ENCODE data around the gene IFNA6.
"Not testable (repeated sequence)": the region's sequence is repeated elsewhere in the genome, so short reads cannot be mapped to it uniquely, and the experiment has no call there.

- TF ChIP-seq CTCF (IDR thresholded peaks at IDR 0.05; ENCODE audit: poor library complexity, severe bottlenecking); MXI1 (conservative IDR thresholded peaks at IDR 0.05; ENCODE audit: poor library complexity, severe bottlenecking); TAF1 (IDR thresholded peaks at IDR 0.05; ENCODE audit: low read depth); POLR2AphosphoS5 (IDR thresholded peaks at IDR 0.05); EP300 (conservative IDR thresholded peaks at IDR 0.05; ENCODE audit: poor library complexity, severe bottlenecking); RAD21 (conservative IDR thresholded peaks at IDR 0.05); EZH2 (IDR thresholded peaks at IDR 0.05; ENCODE audit: borderline replicate concordance, insufficient read depth, low read length, poor library complexity, severe bottlenecking); SMC3 (conservative IDR thresholded peaks at IDR 0.05; ENCODE audit: poor library complexity); REST (IDR thresholded peaks at IDR 0.05; ENCODE audit: borderline replicate concordance): not testable (repeated sequence)
These were observed 16.5 kb upstream of the IFNA6 start for GRCh38 chr9:21367169-21367568.

Data from neural cell (in vitro differentiated cells).